GM12892 (cell line): ENCODE measurements around the gene CBFA2T3.

Experiments used
- POLR2A ChIP-seq: IDR thresholded peaks from 2 replicates; pipeline ENCODE4 v1.6.1; 2011; ENCODE audit warnings: low read depth, low read length, control low read depth
- POLR2AphosphoS5 ChIP-seq: IDR thresholded peaks from 2 replicates; pipeline ENCODE4 v1.6.1; 2011; ENCODE audit warnings: low read depth, low read length, control low read depth
- TAF1 ChIP-seq: IDR thresholded peaks from 2 replicates; pipeline ENCODE4 v1.6.1; 2011; ENCODE audit warnings: low read depth, mild to moderate bottlenecking, control low read depth, low read length, borderline replicate concordance

GRCh38 chr16:88862968-88863367, 114.0 kb downstream of the CBFA2T3 start:
- no peak for TF ChIP-seq POLR2A
- TF ChIP-seq POLR2AphosphoS5, result no peak
- no peak for TF ChIP-seq TAF1
